Activated T-helper 1 cell treated with anti-CD3 and anti-CD28 coated beads, Interleukin-2, amount 50 U/mL, for 16 hours (primary cell): ENCODE measurements around the gene PCDHGB6.
"Not testable (repeated sequence)": the region's sequence is repeated elsewhere in the genome, so short reads cannot be mapped to it uniquely, and the experiment has no call there.

ENCODE experiments used
- DNase-seq, 2 donors: peaks; one replicate each; pipeline ENCODE4 v3.0.0-alpha.2; 2020; ENCODE audit warnings: low read depth in 1 of 2, low spot score in 1 of 2

Gene PCDHGB6

DNA sequence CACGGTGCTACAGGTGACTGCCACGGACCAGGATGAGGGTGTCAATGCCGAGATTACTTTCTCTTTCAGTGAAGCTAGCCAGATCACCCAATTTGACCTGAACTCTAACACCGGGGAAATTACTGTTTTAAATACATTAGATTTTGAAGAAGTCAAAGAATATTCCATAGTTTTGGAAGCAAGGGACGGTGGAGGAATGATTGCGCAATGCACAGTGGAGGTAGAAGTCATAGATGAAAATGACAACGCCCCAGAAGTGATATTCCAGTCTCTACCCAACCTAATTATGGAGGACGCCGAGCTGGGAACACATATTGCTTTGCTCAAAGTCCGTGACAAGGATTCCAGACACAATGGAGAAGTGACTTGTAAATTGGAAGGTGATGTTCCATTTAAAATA is 19.2 kb upstream of the PCDHGB6 start:
- DNase-seq = no peak

DNA sequence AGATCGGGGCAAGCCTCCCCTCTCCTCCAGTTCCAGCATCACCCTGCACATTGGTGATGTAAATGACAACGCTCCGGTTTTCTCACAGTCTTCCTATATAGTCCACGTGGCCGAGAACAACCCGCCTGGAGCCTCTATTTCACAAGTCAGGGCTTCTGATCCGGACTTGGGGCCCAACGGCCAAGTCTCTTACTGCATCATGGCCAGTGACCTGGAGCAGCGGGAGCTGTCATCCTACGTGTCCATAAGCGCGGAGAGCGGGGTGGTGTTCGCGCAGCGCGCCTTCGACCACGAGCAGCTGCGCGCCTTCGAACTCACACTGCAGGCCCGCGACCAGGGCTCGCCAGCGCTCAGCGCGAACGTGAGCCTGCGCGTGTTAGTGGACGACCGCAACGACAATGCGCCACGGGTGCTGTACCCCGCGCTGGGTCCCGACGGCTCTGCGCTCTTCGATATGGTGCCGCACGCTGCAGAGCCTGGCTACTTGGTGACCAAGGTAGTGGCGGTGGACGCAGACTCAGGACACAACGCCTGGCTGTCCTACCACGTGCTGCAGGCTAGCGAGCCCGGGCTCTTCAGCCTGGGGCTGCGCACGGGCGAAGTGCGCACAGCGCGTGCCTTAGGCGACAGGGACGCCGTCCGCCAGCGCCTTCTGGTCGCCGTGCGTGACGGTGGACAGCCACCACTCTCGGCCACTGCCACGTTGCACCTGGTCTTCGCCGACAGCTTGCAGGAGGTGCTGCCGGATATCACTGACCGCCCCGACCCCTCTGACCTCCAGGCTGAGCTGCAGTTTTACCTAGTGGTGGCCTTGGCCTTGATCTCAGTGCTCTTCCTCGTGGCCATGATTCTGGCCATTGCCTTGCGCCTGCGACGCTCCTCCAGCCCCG is 18.4 kb upstream of the PCDHGB6 start:
- DNase-seq = no peak

DNA sequence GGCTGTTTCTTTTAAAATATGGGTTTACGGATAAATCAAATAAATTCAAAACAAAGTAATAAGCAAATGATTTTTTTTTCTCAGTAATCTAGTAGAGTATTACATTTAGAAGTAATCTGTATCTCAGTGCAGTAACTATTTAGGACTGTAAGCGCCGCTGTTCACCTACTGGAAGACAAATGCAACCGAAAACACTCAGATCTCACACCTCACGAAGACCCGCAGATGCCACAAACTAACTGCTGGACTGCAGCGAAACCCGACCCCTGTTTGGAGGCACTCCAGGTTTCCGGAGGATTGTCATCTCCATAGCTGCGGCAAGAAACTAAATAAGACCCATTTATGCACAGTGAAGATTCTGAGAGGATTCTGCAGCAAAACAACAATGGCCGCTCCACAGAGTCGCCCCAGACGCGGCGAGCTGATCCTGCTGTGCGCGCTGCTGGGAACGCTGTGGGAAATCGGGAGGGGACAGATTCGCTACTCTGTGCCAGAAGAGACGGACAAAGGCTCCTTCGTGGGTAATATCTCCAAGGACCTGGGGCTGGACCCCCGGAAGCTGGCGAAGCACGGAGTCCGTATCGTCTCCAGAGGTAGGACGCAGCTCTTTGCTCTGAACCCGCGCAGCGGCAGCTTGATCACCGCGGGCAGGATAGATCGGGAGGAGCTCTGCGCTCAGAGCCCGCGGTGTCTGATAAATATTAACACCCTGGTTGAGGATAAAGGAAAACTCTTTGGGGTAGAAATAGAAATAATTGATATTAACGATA is 15.2 kb upstream of the PCDHGB6 start, which contains the start of gene PCDHGA8:
TSS of gene PCDHGA8 (plus strand) at position 205 of the 770 bp plus-strand sequence. CDS start at position 386, 181 bp downstream.
- no peak for DNase-seq

DNA sequence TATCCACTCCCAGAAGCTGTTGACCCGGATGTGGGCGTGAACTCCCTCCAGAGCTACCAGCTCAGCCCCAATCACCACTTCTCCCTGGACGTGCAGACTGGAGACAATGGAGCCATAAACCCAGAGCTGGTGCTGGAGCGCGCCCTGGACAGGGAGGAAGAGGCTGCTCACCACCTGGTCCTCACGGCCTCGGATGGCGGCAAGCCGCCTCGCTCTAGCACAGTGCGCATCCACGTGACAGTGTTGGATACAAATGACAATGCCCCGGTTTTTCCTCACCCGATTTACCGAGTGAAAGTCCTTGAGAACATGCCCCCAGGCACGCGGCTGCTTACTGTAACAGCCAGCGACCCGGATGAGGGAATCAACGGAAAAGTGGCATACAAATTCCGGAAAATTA is 14.6 kb upstream of the PCDHGB6 start:
- no peak for DNase-seq

DNA sequence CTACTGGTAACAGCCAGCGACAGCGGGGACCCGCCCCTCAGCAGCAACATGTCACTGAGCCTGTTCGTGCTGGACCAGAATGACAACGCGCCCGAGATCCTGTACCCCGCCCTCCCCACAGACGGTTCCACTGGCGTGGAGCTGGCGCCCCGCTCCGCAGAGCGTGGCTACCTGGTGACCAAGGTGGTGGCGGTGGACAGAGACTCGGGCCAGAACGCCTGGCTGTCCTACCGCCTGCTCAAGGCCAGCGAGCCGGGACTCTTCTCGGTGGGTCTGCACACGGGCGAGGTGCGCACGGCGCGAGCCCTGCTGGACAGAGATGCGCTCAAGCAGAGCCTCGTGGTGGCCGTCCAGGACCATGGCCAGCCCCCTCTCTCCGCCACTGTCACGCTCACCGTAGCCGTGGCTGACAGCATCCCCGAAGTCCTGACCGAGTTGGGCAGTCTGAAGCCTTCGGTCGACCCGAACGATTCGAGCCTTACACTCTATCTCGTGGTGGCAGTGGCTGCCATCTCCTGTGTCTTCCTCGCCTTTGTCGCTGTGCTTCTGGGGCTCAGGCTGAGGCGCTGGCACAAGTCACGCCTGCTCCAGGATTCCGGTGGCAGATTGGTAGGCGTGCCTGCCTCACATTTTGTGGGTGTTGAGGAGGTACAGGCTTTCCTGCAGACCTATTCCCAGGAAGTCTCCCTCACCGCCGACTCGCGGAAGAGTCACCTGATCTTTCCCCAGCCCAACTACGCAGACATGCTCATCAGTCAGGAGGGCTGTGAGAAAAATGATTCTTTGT is 13.2 kb upstream of the PCDHGB6 start:
- not testable (repeated sequence) for DNase-seq

DNA sequence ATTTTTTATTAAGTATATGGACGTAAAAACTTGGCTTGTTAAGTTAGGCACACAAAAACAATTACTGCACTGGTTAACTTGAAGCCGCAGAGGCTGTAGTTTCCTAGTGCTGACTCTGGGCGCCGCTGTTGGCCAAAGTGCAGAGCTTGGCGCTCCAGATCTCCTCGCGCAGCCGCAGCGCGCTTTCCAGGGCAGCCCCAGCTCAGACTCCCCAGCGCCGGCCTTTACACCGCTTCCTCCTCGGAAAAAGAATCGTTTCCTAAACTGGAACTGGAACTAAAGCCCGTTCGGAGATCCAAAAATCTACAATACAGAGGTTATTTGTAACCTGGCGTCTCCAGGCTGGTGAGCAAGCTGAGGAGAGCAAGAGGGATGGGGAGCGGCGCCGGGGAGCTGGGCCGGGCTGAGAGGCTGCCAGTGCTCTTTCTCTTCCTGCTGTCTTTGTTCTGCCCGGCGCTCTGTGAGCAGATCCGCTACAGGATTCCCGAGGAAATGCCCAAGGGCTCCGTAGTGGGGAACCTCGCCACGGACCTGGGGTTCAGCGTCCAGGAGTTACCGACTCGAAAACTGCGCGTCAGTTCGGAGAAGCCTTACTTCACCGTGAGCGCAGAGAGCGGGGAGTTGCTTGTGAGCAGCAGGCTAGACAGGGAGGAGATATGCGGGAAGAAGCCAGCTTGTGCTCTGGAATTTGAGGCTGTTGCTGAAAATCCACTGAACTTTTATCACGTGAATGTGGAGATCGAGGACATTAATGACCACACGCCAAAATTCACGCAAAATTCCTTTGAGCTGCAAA is 9.9 kb upstream of the PCDHGB6 start, which contains the start of gene PCDHGB5:
TSS of gene PCDHGB5 (plus strand) at position 192 of the 796 bp plus-strand sequence. CDS start at position 373, 181 bp downstream.
- DNase-seq = not testable (repeated sequence)

DNA sequence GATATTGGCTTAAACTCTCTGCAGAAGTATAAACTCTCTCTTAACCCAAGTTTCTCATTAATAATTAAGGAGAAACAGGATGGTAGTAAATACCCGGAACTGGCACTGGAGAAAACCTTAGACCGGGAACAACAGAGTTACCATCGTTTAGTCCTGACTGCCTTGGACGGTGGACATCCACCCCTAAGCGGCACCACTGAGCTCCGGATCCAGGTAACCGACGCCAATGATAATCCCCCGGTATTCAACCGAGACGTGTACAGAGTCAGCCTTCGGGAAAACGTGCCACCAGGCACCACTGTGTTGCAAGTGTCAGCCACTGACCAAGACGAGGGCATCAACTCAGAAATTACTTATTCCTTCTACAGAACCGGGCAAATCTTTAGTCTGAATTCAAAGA is 9.2 kb upstream of the PCDHGB6 start:
- DNase-seq = no peak

DNA sequence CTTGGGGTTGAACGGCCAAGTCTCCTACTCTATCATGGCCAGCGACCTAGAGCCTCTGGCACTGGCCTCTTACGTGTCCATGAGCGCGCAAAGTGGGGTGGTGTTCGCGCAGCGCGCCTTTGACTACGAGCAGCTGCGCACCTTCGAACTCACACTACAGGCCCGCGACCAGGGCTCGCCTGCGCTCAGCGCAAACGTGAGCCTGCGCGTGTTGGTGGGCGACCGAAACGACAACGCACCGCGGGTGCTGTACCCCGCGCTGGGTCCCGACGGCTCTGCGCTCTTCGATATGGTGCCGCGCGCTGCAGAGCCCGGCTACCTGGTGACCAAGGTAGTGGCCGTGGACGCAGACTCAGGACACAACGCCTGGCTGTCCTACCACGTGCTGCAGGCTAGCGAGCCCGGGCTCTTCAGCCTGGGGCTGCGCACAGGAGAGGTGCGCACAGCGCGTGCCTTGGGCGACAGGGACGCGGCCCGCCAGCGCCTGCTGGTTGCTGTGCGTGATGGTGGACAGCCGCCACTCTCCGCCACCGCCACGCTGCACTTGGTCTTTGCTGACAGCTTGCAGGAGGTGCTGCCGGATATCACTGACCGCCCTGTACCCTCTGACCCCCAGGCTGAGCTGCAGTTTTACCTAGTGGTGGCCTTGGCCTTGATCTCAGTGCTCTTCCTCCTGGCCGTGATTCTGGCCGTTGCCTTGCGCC is 8.1 kb upstream of the PCDHGB6 start:
- DNase-seq = no peak

DNA sequence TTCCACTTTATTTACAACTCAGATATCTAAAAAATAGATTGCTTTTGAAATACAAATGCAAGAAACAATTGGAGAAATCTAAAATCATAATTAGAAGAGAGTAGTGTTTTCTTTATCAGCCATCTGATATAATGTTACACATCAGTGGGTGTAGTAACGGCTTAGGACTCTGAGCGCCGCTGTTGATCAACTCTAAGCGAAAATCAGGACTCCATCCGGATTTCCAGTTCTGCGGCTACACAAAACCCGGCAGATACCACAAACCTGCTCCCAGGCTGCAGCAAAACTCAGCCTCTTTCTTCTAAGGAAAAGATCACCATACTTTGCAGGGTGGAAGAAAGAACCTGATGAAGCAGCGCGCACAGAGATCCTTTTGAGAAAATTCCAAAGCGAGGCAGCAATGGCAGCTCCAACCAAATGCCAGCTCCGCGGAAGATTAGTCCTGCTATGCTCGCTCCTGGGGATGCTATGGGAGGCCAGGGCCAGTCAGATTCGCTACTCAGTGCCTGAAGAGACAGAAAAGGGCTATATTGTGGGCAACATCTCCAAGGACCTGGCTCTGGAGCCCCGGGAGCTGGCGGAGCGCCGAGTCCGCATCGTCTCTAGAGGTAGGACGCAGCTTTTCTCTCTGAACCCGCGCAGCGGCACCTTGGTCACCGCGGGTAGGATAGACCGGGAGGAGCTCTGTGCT is 5.1 kb upstream of the PCDHGB6 start, which contains the start of gene PCDHGA9:
TSS of gene PCDHGA9 (plus strand) at position 226 of the 691 bp plus-strand sequence. CDS start at position 401, 175 bp downstream.
- DNase-seq = no peak

DNA sequence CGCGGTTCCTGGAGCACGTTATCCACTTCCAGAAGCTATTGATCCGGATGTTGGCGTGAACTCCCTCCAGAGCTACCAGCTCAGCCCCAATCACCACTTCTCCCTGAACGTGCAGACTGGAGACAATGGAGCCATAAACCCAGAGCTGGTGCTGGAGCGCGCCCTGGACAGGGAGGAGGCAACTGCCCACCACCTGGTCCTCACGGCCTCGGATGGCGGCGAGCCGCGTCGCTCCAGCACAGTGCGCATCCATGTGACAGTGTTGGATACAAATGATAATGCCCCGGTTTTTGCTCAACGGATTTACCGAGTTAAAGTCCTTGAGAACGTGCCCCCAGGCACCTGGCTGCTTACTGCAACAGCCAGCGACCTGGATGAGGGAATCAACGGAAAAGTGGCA is 4.4 kb upstream of the PCDHGB6 start:
- no peak for DNase-seq

DNA sequence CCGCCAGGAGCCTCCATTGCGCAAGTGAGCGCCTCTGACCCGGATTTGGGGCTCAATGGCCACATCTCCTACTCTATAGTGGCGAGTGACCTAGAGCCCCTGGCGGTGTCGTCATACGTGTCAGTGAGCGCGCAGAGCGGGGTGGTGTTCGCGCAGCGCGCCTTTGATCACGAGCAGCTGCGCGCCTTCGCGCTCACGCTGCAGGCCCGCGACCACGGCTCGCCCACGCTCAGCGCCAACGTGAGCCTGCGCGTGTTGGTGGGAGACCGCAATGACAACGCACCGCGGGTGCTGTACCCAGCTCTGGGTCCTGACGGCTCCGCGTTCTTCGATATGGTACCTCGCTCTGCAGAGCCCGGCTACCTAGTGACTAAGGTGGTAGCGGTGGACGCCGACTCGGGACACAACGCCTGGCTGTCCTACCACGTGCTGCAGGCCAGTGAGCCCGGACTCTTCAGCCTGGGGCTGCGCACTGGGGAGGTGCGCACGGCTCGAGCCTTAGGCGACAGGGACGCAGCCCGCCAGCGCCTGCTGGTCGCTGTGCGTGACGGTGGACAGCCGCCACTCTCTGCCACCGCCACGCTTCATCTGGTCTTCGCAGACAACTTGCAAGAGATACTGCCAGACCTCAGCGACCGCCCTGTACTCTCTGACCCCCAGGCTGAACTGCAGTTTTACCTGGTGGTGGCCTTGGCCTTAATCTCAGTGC is 1.9 kb downstream of the PCDHGB6 start:
- no peak for DNase-seq

DNA sequence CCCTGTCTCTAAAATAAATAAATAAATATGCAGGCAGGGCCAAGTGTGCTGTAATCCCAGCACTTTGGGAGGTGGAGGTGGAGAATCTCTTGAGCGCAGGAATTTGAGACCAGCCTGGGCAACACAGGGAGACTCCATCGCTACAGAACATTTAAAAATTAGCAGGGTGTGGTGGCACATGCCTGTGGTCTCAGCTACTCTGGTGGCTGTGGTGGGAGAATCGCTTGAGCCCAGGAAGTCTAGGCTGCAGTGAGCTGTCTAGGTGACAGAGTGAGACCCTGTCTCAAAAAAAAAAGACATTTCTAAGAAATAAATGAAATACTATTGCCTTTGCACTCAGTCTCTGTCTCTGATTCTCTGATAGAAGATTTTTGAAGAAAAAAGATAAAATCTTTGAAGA is 3.8 kb downstream of the PCDHGB6 start:
- no peak for DNase-seq

DNA sequence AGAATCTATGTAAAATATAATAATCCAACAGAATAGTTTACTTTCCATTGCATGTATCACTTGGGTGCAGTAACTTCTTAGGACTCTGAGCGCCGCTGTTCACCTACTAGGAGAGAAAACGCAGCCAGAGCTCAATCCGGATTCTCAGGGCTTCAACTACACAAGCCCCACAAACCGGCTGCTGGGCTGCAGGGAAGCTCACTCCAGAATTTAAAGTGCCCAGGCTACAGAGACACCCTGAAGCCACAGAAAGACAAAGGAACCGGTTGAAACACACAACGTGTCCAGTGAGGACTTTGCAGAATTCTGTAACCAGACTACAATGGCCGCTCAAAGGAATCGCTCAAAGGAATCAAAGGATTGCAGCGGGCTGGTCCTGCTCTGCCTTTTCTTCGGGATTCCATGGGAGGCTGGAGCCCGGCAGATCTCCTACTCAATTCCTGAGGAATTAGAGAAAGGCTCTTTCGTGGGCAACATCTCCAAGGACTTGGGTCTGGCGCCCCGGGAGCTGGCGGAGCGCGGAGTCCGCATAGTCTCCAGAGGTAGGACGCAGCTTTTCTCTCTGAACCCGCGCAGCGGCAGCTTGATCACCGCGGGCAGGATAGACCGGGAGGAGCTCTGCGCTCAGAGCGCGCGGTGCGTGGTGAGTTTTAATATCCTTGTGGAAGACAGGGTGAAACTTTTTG is 5.2 kb downstream of the PCDHGB6 start, which contains the start of gene PCDHGA10:
TSS of gene PCDHGA10 (plus strand) at position 134 of the 686 bp plus-strand sequence. CDS start at position 323, 189 bp downstream.
- DNase-seq = no peak

DNA sequence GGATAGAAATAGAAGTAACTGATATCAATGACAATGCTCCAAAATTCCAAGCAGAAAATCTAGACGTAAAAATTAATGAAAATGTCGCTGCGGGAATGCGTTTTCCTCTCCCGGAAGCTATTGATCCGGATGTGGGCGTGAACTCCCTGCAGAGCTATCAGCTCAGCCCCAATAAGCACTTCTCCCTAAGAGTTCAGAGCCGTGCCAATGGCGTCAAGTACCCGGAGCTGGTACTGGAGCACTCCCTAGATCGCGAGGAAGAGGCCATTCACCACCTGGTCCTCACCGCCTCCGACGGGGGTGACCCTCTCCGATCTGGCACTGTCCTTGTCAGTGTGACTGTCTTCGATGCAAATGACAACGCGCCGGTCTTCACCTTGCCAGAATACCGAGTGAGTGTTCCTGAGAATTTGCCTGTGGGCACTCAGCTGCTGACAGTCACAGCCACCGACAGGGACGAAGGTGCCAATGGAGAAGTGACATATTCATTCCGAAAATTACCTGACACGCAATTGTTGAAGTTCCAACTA is 5.8 kb downstream of the PCDHGB6 start:
- DNase-seq = no peak

DNA sequence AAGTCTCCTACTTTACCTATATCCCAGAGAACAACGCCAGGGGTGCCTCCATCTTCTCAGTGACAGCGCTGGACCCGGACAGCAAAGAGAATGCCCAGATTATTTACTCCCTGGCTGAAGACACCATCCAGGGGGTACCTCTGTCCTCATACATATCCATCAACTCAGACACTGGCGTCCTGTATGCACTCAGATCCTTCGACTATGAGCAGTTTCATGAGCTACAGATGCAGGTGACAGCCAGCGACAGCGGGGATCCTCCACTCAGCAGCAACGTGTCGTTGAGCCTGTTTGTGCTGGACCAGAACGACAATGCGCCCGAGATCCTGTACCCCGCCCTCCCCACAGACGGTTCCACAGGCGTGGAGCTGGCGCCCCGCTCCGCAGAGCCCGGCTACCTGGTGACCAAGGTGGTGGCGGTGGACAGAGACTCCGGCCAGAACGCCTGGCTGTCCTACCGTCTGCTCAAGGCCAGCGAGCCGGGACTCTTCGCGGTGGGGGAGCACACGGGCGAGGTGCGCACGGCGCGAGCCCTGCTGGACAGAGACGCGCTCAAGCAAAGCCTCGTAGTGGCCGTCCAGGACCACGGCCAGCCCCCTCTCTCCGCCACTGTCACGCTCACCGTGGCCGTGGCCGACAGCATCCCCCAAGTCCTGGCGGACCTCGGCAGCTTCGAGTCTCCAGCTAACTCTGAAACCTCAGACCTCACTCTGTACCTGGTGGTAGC is 6.9 kb downstream of the PCDHGB6 start:
- not testable (repeated sequence) for DNase-seq

DNA sequence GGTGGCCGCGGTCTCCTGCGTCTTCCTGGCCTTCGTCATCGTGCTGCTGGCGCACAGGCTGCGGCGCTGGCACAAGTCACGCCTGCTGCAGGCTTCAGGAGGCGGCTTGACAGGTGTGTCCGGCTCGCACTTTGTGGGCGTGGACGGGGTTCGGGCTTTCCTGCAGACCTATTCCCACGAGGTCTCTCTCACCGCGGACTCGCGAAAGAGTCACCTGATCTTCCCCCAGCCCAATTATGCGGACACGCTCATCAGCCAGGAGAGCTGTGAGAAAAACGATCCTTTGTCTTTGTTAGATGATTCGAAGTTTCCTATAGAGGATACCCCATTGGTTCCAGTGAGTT is 7.4 kb downstream of the PCDHGB6 start:
- not testable (repeated sequence) for DNase-seq
